Fibroblast of skin of right biceps (primary cell): ENCODE measurements around the gene FHDC1.

Experiments
- DNase-seq: peaks from one replicate; pipeline ENCODE4 v3.0.0-alpha.2; 2013

Gene FHDC1

GRCh38 chr4:152959080-152959479, 23.0 kb downstream of the FHDC1 start:
- DNase-seq = no peak

GRCh38 chr4:152960082-152960481, 24.0 kb downstream of the FHDC1 start:
- no peak for DNase-seq

- no peak for DNase-seq
These were observed 25.1 kb downstream of the FHDC1 start for GRCh38 chr4:152961014-152961772.

DNA sequence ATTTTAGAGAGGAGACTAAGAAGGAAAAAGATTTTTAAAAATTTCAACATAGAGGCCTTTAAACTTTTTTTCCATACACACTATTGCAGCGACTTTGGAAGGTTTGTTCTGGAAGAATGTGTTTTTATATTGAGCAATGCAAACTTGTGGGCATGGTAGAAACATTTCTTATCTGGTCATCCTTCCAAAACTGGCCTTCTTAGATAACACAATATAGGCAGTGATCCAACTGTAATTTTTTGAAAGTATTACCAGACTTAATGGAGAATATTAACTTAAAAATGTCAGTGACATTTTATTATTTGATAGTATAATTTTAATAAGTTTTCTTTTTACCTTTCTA, 25.6 kb downstream of the FHDC1 start:
- no peak for DNase-seq

- DNase-seq = no peak
These were observed 26.0 kb downstream of the FHDC1 start for GRCh38 chr4:152962150-152962549.

DNA sequence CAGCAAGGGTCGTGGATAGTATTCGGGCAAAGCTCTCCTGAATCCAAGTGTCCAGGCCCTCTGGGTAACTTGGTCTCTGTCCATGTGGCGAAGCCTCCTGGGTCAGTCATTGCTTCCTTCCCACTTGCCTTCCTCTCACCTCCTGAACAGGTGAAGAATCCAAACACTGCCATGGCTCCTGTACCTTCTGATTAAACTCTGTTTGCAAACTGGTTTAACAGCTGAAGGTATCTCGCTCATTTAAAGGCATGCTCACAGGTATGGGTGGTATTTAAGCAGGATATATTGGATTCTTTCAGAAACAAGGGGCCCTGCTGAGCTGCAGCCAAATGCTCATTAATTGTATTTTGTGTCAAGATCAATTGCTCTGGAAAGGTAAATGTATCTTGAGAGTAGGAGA, 28.2 kb downstream of the FHDC1 start:
- no peak for DNase-seq

DNA sequence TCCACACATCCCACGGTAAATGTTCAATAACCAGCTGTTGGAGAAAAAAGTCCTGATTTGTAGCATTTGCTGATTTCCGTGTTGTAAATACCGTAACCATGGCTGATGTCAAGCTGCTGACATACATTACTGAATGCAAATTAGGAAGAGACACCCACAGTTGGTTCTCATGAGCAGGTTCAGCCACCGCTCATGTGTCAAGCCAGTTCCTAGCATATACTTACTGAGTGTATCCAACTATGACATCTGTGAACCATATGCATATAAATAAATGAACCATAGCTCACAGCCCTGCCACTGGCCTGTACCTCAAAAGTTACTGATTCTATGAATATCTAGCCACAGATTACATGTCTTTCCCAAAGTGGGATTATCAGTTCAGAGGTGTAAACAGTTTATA, 29.5 kb downstream of the FHDC1 start:
- DNase-seq = no peak

DNA sequence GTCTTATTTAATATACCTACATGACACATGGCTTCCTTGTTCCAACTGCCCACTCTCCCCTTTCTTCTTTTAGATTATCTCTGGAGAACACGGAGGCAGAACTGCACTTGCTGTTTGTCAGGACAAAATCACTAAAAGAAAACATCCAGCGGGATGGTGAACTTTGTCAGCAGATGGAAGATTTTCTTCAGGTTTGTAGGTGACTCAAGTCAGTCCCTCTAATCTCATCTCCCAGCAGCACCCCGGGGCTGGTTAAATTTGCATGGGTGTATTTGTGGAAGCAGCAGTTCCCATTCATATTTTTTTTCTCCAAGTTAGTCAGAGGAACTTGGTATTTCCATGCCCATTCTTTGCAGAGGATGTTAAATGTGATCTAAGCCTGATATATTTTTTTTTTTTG, 31.8 kb downstream of the FHDC1 start:
- no peak for DNase-seq

DNA sequence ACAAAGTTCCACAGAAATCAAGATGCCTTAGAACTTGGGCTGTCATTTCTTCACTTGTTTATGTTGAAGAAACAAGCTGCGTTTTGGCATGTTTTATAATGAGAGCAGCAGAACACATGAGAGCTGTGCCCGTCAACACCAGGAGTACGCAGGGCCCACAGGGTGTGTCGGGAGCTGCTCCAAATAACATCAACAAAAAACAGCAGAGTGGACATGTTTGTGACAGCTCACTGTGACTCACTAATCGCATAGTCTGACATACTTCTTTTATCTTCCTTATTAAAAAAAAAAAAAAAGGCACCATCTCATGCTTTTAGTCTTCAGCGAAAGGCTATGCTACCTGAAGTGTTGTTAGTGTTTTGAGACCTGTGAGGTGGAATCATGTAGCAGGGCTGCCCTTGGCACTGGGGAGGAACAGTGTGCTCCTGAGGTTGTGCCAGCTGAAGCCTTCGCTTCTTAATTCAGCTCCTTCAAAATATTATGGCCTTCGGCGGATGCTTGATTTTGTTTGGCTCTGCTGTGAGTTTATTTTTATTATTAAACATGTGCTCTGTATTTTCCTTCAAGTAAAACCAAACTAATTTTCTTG, 32.8 kb downstream of the FHDC1 start:
- no peak for DNase-seq

- peak; percentile 89 for DNase-seq
These were observed 34.1 kb downstream of the FHDC1 start for GRCh38 chr4:152970102-152970820.

- no peak for DNase-seq
These were observed 34.9 kb downstream of the FHDC1 start for GRCh38 chr4:152971053-152971452.

- peak; percentile 92 for DNase-seq
These were observed 36.9 kb downstream of the FHDC1 start for GRCh38 chr4:152972821-152973628.

DNA sequence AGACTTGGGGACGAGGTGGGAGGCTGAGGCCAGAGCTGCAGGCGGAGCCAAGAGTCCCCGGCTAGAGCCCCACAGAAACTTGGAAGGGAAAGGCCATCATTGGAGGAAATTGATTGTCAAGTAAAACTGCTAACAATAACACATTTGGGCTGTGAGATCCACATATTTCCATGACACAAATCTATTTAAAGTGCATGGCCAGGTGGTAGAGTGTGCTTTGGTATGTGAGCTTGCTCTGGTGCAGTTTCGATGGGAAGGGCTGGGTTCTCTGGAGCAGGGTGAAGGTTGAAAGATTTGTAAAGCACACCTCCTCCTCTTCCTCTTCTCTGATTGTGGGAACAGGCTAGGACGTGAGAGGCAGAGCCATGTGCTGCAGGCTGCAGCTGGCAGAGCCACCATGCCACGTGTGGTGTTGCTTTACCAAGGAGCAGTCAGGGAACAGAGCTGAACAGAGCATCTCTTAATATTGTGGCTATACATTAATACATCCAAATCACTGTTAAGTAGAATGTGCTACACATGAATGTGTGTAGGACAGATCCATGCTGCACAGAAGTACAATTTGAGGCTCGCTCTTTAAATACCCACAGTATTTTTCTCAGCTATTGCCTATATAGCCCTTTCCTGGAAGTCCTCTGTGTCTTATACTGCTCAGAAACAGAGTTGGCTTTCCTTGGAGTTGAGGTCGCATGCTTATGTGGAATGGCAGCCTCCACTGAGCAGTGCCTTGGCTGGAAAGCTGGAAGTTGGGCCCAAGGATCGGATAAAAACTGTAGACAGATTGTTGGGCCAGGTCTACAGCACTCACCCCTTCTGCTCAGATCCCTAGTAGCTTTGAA, 37.7 kb downstream of the FHDC1 start:
- DNase-seq = no peak

GRCh38 chr4:152974468-152975379, 38.6 kb downstream of the FHDC1 start:
- no peak for DNase-seq

- DNase-seq = no peak
These were observed 39.5 kb downstream of the FHDC1 start for GRCh38 chr4:152975380-152976211.

DNA sequence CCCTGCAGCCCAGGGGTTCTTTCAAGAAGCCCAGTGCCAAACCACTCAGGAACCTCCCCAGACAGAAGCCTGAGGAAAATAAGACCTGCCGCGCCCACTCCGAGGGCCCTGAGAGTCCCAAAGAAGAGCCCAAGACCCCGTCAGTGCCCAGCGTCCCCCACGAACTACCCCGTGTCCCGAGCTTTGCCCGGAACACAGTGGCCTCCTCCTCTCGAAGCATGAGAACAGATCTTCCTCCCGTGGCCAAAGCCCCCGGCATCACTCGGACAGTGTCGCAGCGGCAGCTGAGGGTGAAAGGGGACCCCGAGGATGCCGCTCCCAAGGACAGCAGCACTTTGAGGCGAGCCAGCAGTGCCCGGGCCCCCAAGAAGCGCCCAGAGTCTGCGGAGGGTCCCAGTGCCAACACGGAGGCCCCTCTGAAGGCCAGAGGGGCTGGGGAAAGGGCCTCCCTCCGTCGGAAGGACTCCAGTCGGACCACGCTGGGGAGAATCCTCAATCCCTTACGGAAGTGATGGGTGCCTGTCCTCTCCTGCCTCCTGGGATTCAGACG, 40.2 kb downstream of the FHDC1 start:
- no peak for DNase-seq

DNA sequence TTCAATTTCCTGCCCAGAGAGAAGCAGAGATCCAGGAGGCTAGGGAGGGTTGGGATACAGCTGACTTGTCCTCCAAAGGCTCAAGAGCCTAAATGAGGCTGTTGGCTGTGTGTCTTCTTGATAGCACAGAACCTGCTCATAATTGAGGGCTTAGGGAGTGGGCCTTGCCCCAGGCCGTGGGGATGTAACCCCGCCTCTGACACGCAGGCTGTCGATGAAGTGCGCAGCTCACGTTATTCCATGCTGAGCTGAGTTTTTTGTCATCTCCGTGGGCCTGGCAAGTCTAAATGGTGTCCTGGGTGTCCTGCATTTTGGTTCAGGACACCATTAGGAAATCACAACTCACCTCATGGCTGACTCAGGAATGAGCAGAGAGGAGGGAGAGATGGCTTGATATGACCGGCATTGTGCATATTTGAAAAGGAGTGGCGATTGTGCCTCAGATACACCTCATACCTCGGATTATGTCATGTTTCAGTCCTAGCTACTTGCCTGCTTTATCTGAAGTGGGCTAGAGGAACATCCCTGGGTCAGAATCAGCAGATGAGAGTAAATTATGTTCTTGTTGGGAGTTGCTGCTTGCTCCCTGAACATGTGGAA, 43.7 kb downstream of the FHDC1 start:
- no peak for DNase-seq

GRCh38 chr4:152981278-152981677, 45.2 kb downstream of the FHDC1 start:
- peak; percentile 56 for DNase-seq

DNA sequence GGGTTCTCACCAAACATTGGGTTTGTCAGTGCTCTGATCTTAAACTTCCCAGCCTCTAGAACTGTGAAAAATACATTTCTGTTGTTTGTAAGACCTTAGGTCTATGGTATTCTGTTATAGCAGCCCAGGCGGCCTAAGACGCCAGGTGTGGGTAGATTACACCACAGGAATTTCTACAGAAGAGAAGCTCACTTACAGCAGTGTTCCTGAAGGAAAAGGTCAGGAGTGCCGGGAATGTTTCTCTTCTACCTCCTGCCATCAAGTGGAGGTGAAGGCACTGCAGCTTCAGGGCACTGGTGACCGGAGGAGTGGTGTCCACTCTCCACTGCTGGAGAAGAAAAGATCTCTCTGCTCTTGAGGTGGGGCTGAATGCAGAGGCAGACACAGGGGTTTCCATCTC, 45.7 kb downstream of the FHDC1 start:
- no peak for DNase-seq

DNA sequence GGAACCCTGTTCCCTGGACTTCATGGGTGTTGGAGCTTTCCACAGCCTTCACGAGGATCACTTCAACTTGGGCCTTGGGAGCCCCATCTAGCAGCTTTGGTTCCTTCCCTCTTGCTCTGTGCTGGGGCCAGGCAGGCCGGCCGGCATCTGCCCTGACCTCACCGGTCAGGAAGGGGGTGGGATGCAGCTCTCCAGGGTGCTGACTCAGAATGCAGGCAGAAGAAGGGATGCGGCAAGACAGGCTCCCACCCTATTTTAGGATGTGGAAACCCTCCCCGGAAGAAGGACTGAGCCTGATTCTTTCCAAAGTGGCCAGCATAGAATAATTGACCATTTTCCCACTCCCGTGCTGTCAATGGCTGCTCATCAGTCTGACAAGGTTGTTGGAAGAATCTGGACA, 47.1 kb downstream of the FHDC1 start:
- DNase-seq = peak; percentile 28
